IPS-18c (cell line): ENCODE data around the gene EIF6.

Experiments used
- H3K4me3 ChIP-seq: 2 replicates; pipeline ENCODE4 v1.7.0; 2013; ENCODE audit warnings: low read depth, mild to moderate bottlenecking, low read length, moderate library complexity; ENCODE audit not compliant: insufficient read depth
- H3K9me3 ChIP-seq: one replicate; pipeline ENCODE4 v1.6.1; 2013; ENCODE audit warnings: mild to moderate bottlenecking, low read length, moderate library complexity; ENCODE audit not compliant: control insufficient read depth, insufficient read depth

Gene EIF6

DNA sequence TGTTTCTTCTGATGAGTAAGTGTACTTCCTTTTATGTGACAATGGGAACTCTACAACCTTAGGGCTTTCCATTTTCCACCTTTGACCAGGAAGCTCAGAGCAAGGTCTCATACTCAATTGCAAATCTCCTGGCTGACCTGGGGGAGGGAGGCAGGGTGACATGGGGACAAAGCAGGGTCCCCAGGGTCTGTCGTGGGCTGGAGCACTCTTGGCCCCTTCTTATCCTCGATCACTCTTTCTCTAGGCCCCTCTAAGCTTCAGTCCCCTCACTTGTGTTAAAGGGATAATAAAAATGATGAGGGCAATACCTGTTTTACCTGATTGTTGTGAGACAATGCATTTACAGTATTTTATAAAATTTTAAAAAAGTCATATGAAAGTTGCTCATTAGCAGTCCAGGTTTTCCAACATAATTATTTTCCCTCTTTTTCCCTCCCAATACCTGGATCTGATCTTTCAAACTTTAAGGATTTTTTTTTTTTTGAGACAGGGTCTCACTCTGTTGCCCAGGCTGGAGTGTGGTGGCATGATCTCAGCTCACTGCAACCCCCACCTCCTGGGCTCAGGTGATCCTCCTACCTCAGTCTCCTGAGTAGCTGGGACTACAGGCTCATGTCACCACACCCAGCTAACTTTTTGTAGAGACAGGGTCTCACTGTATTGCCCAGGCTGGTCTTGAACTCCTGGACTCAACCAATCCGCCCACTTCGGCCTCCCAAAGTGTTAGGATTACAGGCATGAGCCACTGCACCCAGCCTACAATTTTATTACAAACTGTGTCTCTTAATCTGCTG, 16.1 kb upstream of the EIF6 start:
- H3K4me3 ChIP-seq = no peak overlapping the region
- H3K9me3 ChIP-seq = no peaks in the 10 kb centered on the region

DNA sequence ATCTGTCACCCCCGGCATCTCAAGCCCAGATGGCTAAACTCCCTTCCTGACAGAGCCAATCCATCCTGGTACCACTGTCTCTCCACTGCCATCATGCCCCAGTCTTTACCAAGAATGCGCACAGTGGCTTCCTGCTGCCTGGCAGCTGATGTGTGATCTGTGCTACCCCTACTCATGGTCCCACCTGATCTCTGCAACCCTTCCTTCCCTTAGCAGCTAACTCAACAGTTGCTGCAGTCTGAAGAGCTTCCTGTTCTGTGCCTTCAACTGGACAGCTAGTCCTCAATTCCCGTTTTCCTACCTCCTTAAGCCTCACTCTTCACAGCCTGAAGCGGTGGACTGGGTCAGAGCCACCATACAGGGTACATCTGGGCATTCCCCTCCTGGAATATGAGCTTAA, 15.2 kb upstream of the EIF6 start:
- H3K4me3 ChIP-seq = no peak overlapping the region
- H3K9me3 ChIP-seq = no peaks in the 10 kb centered on the region

DNA sequence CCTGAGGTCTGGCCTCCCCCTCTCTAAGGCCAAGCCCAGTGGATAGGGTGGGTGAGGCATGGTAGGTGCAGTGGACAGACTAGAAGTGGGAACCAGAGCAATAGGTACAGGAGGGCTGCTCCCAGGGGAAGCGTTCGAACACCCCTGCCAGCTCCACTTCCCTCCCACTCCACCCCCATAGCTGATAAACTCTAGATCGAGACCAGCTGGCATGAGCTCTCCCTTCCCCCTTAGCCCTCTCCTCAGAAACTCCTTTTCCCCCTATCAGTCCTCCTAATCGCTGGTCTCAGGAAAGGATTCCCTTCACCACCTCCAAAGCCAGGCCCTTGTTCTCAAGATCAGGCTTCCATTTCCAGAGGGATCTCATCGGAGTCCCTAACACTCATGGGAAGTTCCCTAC, 13.7 kb upstream of the EIF6 start:
- no peaks in the 10 kb centered on the region for H3K9me3 ChIP-seq
- no peak overlapping the region for H3K4me3 ChIP-seq

DNA sequence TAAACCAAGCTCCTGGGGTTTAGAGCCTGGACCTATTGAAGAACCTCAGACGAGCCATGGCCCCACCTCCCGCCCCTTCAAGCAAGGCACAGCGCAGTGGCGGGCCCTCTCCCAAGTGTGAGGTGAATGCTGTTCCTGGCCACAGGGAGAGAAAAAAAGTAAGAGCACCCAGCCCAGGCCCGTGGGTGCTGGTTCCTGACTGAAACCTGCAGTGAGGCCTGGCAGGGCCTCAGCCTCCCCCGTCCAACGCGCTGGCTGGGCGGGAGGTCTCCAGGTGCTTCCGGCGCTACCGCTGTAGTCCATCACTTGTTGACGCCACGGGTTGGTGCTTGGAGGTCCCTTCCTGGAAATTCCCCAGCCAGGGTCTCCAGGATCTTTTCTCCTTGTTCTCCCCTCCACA, 13.2 kb upstream of the EIF6 start:
- Histone ChIP-seq H3K4me3 (no peak overlapping the region), H3K9me3 (no peaks in the 10 kb centered on the region)

DNA sequence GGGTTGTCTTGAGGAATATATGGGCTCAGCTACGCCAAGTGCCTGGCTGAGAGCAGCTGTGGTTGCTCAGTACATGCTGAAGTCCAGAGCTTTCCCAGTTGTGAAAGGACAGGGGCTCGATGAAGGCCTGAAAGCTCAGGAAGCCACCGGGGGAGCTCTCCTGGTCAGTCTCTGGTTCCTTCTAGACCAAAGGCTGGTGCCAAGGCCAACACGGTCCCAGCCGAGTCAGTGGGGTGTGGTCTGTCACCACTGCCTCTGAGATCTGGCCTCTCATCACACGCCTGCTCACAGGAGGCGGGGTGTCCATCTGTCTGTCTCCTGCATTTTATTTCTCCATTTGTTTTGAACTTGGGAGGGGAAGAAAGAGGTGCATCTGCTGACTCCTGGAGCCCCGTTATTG, 12.6 kb upstream of the EIF6 start:
- H3K4me3 ChIP-seq = no peak overlapping the region
- H3K9me3 ChIP-seq = peaks cover 1% of the 10 kb centered on the region

DNA sequence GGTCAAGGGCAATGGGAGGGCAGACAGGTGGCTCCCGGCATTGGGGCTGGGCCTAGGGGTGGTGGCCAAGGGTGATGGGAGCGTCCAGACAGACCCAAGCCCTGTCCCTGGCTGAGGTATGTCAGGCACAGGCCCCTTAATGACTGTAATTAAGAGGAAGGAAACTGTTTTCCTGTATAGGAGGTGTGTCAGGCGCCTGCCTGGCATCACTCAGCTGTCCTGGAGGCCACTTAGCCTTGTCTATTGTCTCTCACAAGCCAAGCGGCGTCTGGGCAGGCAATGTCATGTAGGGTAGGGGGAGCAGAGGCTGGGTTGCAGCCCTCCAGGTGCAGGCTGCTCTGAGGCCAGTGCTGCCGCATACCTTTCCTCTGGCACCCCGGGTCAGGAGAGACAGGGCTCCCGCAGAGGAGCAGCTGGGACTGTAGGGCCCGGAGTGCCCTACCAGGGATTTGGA, 11.6 kb upstream of the EIF6 start:
- peaks cover 2% of the 10 kb centered on the region for H3K9me3 ChIP-seq
- no peak overlapping the region for H3K4me3 ChIP-seq

DNA sequence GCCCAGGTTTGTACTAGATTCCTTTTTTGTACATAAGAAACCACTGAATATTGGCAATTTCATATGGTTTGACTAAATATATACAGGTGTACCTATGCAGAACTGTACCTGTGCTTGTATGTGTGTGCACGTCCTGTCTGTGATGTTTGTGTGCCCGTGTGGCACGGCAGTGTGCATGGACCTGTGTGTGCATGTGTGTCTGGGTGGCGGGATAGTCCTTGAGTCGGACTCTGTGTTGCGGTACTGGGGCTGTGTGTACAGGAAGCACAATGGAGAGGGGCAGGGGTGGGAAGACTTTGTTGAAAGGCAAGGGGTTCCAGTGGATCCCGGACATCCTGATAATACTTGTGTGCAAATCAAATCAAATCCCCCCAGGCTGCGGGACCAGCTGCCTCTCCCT, 11.1 kb upstream of the EIF6 start:
- Histone ChIP-seq H3K4me3 (no peak overlapping the region), H3K9me3 (peaks cover 2% of the 10 kb centered on the region)

DNA sequence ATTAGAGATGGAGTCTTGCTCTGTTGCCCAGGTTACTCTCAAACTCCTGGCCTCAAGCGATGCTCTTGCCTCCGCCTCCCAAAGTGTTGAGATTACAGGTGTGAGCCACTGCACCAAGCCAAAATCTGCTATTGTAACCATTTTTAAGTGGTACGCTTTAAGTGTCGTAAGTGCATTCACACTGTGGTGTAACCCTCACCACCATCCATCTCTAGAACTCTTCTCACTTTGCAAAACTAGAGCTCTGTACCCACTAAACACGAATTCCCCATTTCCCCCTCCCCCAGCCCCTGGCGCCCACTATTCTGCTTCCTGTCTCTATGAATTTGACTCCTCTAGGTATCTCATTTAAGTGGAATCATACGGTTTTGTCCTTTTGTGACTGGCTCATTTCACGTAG, 10.5 kb upstream of the EIF6 start:
- Histone ChIP-seq H3K4me3 (no peak overlapping the region), H3K9me3 (peaks cover 2% of the 10 kb centered on the region)

DNA sequence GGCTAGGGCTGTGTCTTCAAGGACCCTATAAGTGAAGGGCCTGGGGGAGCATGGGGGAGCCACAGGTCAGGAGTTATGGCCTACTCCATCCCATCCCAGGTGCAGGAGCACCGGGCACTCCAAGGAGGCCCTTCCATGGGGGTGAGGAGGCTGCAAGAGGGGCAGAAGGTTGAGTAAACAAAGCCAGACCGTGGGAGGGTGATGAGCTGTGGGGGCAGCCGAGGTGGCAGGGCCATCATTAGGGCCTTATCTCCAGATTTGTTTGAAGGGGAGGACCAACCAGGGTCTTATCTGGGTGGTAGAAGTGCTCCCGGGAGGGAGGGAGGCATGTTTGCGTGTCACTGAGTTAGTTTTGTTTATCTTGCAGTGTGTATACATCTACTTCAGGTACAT, 9.7 kb upstream of the EIF6 start:
- no peak overlapping the region for H3K4me3 ChIP-seq
- H3K9me3 ChIP-seq = peaks cover 2% of the 10 kb centered on the region

DNA sequence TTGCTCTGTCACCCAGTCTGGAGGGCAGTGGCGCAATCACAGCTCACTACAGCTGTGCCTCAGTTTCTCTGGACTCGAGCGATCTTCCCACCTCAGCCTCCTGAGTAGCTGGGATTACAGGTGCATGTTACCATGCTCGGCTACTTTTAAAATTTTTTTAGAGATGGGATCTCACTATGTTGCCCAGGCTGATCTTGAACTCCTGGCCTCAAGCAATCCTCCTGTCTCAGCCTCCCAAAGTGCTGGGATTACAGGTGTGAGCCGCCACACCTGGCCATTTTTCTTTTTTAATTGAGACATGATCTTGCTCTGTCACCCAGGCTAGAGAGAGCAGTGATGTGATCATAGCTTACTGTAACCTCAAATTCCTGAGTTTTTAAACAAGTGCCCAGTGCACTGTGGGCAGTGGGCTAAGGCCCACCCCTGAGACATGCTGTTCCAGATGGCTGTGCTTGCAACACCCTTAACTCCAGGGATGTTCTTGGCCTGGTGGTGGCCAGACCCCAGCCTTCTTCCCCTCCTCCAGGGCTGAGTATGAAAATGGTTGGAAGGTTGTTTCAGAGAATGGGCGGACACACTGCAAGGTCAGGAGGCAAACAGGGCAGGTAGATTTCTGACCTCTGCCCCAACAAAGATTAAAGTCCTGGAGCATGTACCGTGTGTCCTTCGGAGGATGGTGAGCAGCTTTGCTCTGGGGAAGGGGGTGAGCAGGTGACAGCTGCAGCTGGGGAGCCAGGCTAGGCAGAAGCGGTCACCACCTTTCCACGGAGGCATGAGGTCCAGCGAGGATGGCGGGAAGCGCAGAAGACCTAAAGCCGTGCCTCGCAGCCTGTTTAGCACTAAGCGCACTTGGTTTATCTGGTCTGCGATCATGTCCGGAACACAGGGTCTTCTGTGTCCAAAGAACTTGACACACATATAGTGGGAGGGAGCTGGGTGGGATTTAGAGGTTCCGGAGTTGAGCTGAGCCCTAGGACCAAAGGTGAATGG, 9.0 kb upstream of the EIF6 start:
- H3K4me3 ChIP-seq = no peak overlapping the region

DNA sequence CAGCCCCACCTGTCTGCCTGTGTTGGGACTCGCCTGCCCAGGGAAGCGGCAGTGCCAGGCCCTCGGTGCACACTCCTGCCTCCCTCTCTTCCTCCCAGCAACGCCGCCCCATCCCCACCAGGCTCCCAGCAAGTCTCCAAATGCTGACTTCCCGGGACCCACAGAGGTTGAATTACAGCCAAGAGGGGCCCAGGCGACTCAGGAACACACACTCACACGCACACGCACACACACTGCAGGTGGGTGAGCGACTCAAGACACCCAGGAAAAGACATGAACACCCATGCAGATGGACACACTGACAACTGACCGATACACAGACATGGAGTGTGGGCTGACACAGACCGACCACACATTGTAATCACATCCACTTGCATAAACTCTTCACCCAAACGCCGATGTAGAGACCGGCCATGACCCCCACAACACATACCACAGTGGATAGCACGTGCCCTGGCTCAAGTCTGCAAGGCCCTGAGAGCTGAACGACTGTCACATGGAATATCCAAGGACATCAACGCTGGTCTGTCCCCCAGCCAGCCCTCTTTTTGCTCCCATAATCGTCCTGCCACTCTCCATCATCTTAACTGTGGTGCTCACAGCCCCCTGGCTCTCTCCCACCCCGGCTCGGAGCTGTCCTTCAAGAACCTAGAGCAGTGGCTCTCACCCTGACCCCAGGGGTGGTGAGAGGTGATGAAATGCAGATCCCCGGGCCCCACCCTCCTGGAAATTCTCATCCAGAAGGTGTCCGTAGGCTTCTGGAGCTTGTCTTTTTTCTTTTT, 8.1 kb upstream of the EIF6 start:
- Histone ChIP-seq H3K4me3 (no peak overlapping the region), H3K9me3 (peaks cover 2% of the 10 kb centered on the region)

More for the DNA sequence above, 9.0 kb upstream of the EIF6 start:
- H3K9me3 ChIP-seq = peaks cover 2% of the 10 kb centered on the region

DNA sequence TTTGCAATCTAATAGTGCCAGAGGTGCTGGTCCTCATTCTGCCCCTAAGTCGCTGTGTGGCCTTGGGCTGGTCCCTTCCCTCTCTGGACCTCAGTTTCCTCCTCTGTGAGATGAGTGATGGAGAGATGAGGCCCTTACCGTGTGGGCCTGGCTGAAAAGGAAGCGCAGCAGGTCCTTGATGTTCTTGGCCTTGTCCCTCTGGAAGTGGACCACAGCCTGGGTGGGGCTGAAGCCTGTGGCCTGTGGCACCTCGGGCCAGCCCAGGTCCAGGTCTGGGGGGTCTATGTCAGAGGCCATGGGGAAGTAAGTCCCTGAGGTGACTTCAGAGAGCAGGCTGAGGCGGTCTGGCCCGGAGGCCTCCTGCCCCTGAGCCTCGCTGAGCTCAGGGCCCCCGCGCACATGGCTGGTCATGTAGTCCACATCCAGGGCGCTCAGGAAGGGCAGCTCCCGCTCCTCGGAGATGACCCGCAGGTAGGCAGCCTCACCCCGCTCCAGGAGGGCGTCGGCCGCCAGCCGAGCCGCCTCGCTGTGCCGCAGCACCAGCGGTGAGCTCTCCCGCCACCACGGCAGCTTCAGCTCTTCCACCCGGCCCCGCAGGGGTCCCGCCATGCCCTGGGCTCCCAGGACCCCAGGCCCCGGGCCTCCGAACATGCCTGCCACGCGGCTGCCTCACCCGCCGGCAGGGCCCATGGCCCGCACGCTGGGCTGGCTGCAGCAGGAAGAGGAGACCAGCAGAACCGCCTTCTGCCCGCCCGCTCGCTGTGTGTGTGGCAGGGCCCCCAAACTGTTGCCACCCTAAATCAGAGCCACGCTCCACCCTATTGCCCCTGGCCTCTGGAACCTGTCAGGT, 7.3 kb upstream of the EIF6 start, which contains the start of gene FAM83C:
Gene FAM83C, minus strand, starts transcription at position 772 of the 850 bp plus-strand sequence. Its CDS starts 121 bp downstream, at position 651.
- H3K4me3 ChIP-seq = no peak within 1 kb of the TSS

DNA sequence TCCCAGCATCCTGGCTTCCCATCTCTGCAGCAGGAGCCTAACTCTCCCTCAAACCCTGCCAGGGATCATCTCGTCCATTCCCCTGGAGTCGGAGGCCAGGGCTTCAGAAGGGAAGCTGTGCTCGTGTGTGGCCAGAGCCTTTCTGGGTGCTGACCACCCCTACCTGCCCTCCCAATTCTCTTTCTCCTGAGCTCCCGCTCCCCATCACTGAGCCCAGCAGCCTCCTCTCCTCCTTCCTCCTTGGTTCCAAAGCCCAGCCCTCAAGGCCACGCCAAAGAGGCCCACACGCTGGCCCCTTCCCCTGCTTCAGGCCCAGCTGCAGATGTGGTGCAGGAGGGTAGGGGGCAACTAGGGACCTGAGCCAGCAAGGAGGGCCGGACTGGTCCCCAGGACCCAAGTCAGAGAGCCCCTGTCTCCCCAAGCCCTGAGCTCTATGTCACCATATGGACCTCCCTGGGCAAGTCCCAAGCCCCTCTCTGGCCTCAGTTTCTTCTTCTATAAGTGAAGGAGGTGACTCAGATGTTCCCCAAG, 6.4 kb upstream of the EIF6 start:
- H3K9me3 ChIP-seq = peaks cover 2% of the 10 kb centered on the region

More for the DNA sequence above, 7.3 kb upstream of the EIF6 start, which contains the start of gene FAM83C:
- peaks cover 2% of the 10 kb centered on the region for H3K9me3 ChIP-seq

DNA sequence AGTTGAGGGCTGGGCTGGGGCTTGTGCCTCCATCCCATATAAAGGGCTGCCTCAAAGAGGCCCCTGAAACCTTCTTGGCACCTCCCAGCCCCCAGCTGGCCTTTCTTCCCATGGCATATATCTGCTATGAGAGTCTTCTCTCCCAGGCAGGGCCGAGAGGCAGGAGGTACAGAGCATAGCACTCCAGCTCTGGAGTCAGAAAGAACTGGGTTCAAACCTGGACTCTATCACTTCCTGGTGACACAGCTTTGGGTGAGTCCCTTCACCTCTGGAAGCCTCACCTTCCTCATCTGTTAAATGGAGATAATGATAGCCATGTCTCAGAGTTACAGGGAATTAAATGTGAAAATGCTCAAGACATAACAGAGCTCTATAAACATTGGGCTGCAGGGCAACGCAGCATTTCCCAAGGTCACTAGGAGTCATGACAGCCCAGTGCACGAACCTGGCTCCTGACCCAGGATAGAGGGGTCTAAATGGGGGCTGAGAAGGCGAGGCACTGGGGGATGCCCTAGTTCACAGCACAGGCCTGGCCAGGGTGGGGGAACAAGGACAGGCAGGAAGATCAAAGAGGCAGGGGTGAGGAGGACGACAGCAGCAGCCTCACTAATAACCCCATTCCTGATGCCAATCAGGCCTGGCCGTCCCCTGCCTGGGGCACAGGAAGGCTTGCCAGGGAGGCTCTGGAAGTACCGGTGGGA, 5.8 kb upstream of the EIF6 start:
- H3K4me3 ChIP-seq = no peak overlapping the region
- peaks cover 2% of the 10 kb centered on the region for H3K9me3 ChIP-seq

More for the DNA sequence above, 6.4 kb upstream of the EIF6 start:
- no peak overlapping the region for H3K4me3 ChIP-seq

DNA sequence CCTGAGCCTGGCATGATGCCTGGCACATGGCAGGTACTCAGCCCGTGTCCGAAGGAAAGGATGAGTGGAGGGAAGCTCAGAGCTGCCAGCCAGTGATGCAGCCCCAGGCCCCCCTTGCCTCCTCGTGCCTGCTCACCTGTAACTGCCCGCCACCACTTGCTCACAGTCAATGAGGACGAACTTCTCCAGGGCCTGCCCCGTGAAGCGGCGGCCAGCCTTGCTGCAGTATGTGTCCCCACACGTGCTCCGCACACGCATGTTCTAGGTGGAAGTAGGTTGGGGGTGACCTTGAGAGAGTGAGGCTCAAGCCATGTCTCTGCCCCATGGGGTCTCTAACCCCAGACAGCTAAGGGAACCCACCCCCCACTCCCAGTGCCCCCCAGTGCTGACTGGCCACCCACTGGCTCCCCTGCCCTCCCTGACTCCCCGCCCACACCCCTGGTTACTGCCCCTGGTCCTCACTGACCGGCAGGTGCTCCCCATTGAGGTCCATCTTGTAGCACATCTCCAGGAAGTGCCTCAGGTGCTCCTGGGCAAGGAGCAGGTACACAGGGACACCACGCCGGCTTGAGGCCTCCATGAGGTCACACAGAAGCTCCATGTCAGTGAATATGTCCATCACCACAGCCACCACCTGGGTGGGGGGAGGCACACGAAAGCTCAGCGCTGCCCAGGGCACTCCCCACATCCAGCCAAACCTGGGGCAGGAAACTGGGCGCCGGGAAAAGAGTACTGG, 3.9 kb upstream of the EIF6 start:
- peaks cover 2% of the 10 kb centered on the region for H3K9me3 ChIP-seq
- H3K4me3 ChIP-seq = no peak overlapping the region
